ENCODE results near the gene SH3BP4. TPM values are rescaled to one million over a fixed set of nuclear protein-coding genes. Genes with fewer than 3 reads are reported as not detected.

Gene SH3BP4
- total RNA-seq, 1 experiment from 2014 or later = 33.9 TPM

- no peak for DNase-seq (ENCODE audit: low read depth)
Measured at GRCh38 chr2:234977228-234977679, 25.4 kb downstream of the SH3BP4 start.

DNA sequence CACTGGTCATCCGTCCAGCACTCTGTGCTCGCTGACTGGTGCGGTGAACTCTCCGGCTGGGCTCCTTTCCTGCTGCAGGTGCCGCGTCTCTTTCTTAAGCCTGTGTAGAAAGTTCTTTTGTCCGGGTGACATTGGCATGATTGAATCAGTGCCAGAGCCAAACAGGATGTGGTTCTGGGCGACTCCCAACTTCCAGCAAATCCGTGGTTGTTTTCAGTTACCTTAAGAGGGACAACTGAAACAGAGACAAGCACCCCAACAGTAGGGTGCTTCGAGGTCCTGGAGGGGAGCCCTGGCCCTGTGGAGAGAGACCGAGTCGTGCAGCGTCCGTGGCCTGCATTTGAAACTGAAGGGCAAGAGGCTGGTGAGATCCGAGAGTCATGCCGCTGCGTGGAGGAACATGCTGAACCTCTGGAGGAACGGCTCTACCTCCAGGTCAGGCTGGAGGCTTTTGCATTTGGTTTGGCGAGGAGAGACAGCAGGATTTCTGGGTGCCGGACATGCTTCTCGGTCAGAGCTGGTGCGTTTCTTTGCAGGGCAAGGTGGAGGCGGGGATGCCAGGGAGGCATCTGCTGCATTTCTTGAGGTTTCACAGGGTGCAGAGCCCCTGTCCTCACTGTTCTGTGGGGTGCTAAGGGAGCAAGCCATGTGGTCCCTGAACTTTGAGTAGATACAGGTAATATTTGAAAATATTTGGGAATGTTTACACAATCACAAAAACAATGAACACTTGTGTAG is 26.8 kb downstream of the SH3BP4 start:
- no peak for DNase-seq (ENCODE audit: low read depth)
- in situ Hi-C loops (cut with HindIII; ENCODE audit: low pct_unique_long_range_greater_than_20kb, low sequenced_read_pairs) = no loop called here

More at GRCh38 chr2:234977228-234977679, 25.4 kb downstream of the SH3BP4 start:
- in situ Hi-C loops (cut with HindIII; ENCODE audit: low pct_unique_long_range_greater_than_20kb, low sequenced_read_pairs) = no loop called here

- no peak for DNase-seq (ENCODE audit: low read depth)
- in situ Hi-C loops (cut with HindIII; ENCODE audit: low pct_unique_long_range_greater_than_20kb, low sequenced_read_pairs) = no loop called here
Measured at GRCh38 chr2:234979204-234980167, 27.7 kb downstream of the SH3BP4 start.

- no peak for DNase-seq (ENCODE audit: low read depth)
- in situ Hi-C loops (cut with HindIII; ENCODE audit: low pct_unique_long_range_greater_than_20kb, low sequenced_read_pairs) = no loop called here
Measured at GRCh38 chr2:234980451-234981187, 28.8 kb downstream of the SH3BP4 start.

GRCh38 chr2:234981197-234982095 is 29.6 kb downstream of the SH3BP4 start:
- peak; percentile 97 for DNase-seq (ENCODE audit: low read depth)
- in situ Hi-C loops (cut with HindIII; ENCODE audit: low pct_unique_long_range_greater_than_20kb, low sequenced_read_pairs) = no loop called here

- in situ Hi-C loops (cut with HindIII; ENCODE audit: low pct_unique_long_range_greater_than_20kb, low sequenced_read_pairs) = no loop called here
Measured at GRCh38 chr2:234982096-234982834, 30.4 kb downstream of the SH3BP4 start.

DNA sequence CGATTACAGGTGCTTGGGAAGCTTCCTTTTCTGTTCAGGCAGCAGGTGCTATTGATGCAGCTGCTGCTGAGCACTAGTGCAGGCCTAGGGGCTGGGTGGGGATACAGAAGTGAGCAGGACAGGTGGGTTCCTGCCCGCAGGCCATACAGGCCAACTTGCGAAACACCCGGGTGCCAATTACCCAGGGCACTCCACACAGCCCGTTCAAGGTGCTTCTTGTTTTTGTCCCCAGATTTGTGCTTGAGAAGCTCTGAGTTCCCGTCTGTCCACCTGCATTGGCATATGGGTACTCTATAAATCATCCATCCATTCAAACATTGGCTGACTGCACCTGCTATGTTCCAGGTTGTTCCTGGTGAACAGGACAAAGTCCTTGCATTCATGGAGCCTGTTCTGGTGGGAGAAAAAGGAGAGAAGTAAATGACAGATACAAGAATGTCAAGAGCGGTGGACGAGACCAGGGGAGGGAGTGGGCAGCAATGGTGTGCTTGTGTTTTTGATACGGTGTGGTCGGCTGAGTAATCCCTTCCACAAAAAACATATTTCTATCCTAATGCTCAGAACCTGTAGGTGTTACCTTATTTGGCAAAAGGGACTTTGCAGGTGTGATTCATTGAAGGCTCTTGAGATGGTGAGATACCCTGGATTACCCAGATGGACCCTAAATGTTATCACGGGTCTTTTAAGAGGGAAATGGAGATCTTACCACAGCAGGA is 31.4 kb downstream of the SH3BP4 start:
- in situ Hi-C loops (cut with HindIII; ENCODE audit: low pct_unique_long_range_greater_than_20kb, low sequenced_read_pairs) = no loop called here
- no peak for DNase-seq (ENCODE audit: low read depth)

More at GRCh38 chr2:234982096-234982834, 30.4 kb downstream of the SH3BP4 start:
- no peak for DNase-seq (ENCODE audit: low read depth)

DNA sequence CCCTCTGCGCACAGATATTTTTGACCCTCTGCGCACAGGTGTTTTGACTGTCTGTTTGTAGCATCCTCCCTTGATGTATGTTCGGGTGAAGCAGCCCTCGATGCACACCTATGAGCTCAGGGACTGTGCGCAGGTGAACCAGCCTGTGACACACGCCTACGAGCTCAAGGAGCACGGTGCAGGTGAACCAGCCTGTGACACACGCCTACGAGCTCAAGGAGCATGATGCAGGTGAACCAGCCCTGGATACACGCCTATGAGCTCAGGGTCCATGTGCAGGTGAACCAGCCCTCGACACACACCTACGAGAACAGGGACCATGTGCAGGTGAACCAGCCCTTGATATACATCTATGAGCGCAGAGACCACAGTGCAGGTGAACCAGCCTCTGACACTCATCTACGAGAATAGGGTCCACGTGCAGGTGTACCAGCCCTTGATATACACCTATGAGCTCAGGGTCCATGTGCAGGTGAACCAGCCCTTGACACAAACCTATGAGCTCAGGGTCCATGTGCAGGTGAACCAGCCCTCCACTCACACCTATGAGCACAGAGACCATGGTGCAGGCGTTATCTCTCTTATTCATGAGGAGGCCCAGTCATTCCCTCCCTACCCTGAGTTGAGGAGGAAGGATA is 33.9 kb downstream of the SH3BP4 start:
- in situ Hi-C loops (cut with HindIII; ENCODE audit: low pct_unique_long_range_greater_than_20kb, low sequenced_read_pairs) = no loop called here
- DNase-seq (ENCODE audit: low read depth) = no peak

GRCh38 chr2:234986390-234986789 is 34.6 kb downstream of the SH3BP4 start:
- in situ Hi-C loops (cut with HindIII; ENCODE audit: low pct_unique_long_range_greater_than_20kb, low sequenced_read_pairs) = no loop called here
- no peak for DNase-seq (ENCODE audit: low read depth)

DNA sequence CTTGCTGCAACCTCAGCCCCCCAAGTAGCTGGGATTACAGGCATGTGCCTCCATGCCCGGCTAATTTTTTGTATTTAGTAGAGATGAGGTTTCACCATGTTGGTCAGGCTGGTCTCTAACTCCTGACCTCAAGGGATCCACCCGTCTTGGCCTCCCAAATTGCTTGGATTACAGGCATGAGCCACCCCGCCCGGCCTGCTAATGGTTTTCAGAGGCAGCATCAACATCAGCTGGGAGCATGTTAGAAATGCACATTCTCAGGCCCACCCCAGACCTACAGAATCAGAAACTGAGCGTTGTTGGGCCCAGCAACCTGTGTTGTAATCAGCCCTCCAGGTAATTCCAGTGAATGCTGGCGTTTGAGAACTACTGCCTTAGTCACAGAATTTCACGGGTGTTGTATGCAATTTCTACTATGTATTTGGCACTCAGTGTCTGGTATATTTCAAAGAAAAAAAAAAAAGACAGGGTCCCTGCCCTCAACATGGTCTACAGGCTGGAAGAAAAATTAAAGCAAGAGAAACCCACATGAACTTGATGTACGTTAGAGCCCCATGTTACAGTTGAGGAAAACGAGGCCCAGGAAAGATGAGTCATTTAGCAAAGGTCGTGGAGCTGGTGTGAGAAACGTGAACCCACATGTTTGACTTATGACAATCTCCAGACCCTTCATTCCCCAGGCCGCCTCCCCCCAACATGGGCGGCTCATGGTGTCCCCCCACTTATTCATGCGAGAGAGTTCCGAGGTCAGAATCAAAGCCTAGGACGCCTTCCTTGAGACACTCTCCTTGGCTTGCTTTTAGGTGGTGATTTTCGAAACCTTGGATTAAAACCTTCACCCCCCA is 35.3 kb downstream of the SH3BP4 start:
- DNase-seq (ENCODE audit: low read depth) = no peak
- in situ Hi-C loops (cut with HindIII; ENCODE audit: low pct_unique_long_range_greater_than_20kb, low sequenced_read_pairs) = no loop called here

DNA sequence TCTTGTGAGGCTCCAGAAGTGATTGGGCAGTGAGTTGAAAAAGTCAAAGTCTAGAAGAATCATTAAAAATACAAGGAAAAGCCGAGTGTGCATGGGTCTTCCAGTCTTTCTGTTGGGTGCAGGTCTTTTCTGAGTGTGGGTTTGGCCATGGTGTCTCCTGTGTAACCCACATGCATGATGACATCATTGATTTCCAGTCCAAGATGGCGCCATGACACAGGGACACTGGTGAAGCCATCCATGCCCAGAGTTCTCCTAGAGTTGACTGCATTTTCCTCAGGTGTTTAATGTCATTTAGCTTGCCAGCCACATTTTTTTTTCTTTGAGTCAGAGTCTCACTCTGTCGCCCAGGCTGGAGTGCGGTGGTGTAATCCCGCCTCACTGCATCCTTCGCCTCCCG is 35.9 kb downstream of the SH3BP4 start:
- DNase-seq (ENCODE audit: low read depth) = no peak
- in situ Hi-C loops (cut with HindIII; ENCODE audit: low pct_unique_long_range_greater_than_20kb, low sequenced_read_pairs) = no loop called here

DNA sequence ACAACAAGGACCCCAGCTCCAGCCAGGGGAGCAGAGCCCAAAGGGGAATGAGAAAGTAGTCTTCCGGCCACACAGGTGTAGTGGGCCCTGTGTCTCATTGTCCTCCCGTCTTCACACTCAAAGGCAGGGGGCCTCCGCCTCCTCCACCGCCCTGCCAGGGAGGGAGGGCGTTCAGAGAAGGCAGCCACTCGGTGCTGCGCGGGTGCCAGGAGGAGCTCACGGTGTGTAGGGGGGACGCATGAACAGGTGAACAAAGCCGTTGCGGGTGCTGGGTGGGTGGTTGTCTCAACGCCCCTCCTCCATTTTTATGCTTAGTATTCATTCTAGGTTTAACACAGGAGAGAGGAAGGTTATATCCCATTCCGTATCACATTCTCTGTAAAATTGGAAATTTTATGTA is 36.7 kb downstream of the SH3BP4 start:
- no peak for DNase-seq (ENCODE audit: low read depth)
- in situ Hi-C loops (cut with HindIII; ENCODE audit: low pct_unique_long_range_greater_than_20kb, low sequenced_read_pairs) = no loop called here

- in situ Hi-C loops (cut with HindIII; ENCODE audit: low pct_unique_long_range_greater_than_20kb, low sequenced_read_pairs) = no loop called here
- no peak for DNase-seq (ENCODE audit: low read depth)
Measured at GRCh38 chr2:234989183-234989701, 37.4 kb downstream of the SH3BP4 start.

- DNase-seq (ENCODE audit: low read depth) = no peak
- in situ Hi-C loops (cut with HindIII; ENCODE audit: low pct_unique_long_range_greater_than_20kb, low sequenced_read_pairs) = no loop called here
Measured at GRCh38 chr2:234990300-234990699, 38.5 kb downstream of the SH3BP4 start.

DNA sequence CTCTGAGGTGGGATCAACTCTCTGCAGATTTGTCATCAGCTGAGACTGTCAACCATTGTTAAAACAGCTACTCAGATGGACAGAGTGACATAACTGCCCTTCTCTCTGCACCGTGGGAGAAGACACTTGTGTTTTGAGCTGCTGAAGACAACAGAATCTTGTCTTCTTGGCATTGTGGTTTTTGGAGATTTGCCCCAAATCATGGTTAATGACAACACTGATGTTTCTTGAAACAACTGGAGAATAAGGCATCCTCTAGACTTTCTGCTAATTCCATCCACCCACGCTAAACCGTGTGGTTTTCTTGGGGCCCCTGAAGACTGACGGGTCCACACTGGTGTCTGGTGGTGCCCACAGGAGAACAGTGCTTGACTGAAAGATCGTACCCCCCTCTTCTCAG is 39.5 kb downstream of the SH3BP4 start:
- no peak for DNase-seq (ENCODE audit: low read depth)
- in situ Hi-C loops (cut with HindIII; ENCODE audit: low pct_unique_long_range_greater_than_20kb, low sequenced_read_pairs) = no loop called here

Data from Caki2 (cell line).